Measurements from ENCODE around the gene PATJ. TPM values are rescaled to one million over a fixed set of nuclear protein-coding genes. Genes with fewer than 3 reads are reported as not detected.
"Not testable (repeated sequence)": the region's sequence is repeated elsewhere in the genome, so short reads cannot be mapped to it uniquely, and the experiment has no call there.

Gene PATJ
- total RNA-seq, 1 experiment from 2014 or later = 48.8 TPM

DNA sequence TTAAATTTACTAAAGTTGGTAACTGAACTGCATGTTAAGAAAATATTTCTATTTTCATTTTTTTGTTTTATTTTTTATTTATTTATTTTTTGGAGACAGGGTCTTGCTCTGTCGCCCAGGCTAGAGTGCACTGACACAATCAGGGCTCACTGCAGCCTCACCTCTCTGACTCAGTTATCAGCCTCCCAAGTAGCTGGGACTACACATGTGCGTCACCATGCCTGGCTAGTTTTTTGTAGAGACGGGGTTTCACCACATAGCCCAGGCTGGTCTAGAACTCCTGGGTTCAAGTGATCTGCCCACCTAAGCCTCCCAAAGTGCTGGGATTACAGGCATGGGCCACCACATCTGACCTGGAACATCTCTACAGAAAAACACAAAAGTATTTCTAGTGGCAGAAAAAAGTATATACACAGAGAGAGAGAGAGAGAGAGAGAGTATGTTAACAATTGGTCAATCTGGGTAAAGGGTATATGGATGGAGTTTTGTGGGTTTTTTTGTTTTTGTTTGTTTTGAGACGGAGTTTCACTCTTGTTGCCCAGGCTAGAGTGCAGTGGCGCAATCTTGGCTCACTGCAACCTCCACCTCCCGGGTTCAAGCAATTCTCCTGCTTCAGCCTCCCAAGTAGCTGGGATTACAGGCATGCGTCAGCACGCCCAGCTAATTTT lies 23.1 kb upstream of the PATJ start:
- CTCF ChIA-PET; H3K27ac ChIP-seq (ENCODE audit: low read depth, low read length); H3K9me3 ChIP-seq (ENCODE audit: control insufficient read depth in 1 of 2, insufficient read depth in 1 of 2, low read depth in 1 of 2, low read length in 2 of 2); H2AFZ ChIP-seq (ENCODE audit: low read depth, low read length, poor library complexity, severe bottlenecking); H3K4me2 ChIP-seq (ENCODE audit: low read length); H3K27me3 ChIP-seq (ENCODE audit: insufficient read depth, low read length); H3K9me2 ChIP-seq (ENCODE audit: insufficient read depth); H3K9ac ChIP-seq (ENCODE audit: low read length); H3K4me3 ChIP-seq (replicated peaks in 1 of 2; ENCODE audit: low read depth in 1 of 2, low read length in 2 of 2); H4K20me1 ChIP-seq (ENCODE audit: insufficient read depth); BruUV-seq (replicated peaks); ATAC-seq; RAD21 ChIA-PET (ENCODE audit: low non-redundant PET in 1 of 2, low total read pairs in 2 of 2, uncharacterized antibody in 2 of 2, unreplicated experiment in 2 of 2); DNase-seq (ENCODE audit: low read depth, low spot score); H3K36me3 ChIP-seq (ENCODE audit: control insufficient read depth in 1 of 2, insufficient read depth in 2 of 2, low read length in 2 of 2); intact Hi-C loops (cut with micrococcal nuclease); POLR2A ChIA-PET: not testable (repeated sequence)
- H3K79me2 ChIP-seq (ENCODE audit: insufficient read depth, low read length) = peaks cover 91% of the 10 kb centered on the region
- peaks cover 8 to 15% of the 10 kb centered on the region in 2 experiments for H3K4me1 ChIP-seq (ENCODE audit: control insufficient read depth in 1 of 2, insufficient read depth in 2 of 2, low read length in 2 of 2)

DNA sequence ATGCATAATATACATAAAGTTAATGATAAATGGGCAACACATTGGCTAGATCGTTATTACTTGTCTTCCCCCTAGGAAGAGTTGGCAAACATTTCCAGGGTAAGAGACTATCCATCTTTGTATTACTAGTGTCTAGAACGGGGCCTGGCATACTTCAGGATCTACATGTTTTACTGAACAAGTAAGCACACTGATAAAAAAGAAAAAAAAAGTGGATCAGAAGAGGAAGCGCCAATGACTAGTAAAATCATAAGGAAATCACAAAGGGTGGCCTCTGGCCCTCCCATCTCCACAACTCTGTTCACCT lies 17.8 kb upstream of the PATJ start:
- BruUV-seq (replicated peaks) = TSS peak; percentile 56
- Histone ChIP-seq H3K27me3 (ENCODE audit: insufficient read depth, low read length) (no peaks in the 10 kb centered on the region), H3K4me1 (ENCODE audit: control insufficient read depth in 1 of 2, insufficient read depth in 2 of 2, low read length in 2 of 2) (peaks cover 8 to 32% of the 10 kb centered on the region in 2 experiments), H3K27ac (ENCODE audit: low read depth, low read length) (peak overlapping the region; percentile 76), H3K9ac (ENCODE audit: low read length) (peak overlapping the region; percentile 94), H3K4me2 (ENCODE audit: low read length) (peak overlapping the region; percentile 72), H3K9me2 (ENCODE audit: insufficient read depth) (no peaks in the 10 kb centered on the region), H3K4me3 (replicated peaks in 1 of 2; ENCODE audit: low read depth in 1 of 2, low read length in 2 of 2) (peak overlapping the region; percentile 73 to 92), H2AFZ (ENCODE audit: low read depth, low read length, poor library complexity, severe bottlenecking) (peak overlapping the region; percentile 60), H3K79me2 (ENCODE audit: insufficient read depth, low read length) (peaks cover 53% of the 10 kb centered on the region), H4K20me1 (ENCODE audit: insufficient read depth) (no peaks in the 10 kb centered on the region), H3K36me3 (ENCODE audit: control insufficient read depth in 1 of 2, insufficient read depth in 2 of 2, low read length in 2 of 2) (0 out of 4 replicates have a peak, but pooled peaks cover 0 to 3% of the 10 kb centered on the region in 2 experiments), H3K9me3 (ENCODE audit: control insufficient read depth in 1 of 2, insufficient read depth in 1 of 2, low read depth in 1 of 2, low read length in 2 of 2) (no peaks in the 10 kb centered on the region)
- ChIA-PET CTCF (no interaction called here), RAD21 (ENCODE audit: low non-redundant PET in 1 of 2, low total read pairs in 2 of 2, uncharacterized antibody in 2 of 2, unreplicated experiment in 2 of 2) (no interaction called here), POLR2A (no interaction called here)
- ATAC-seq (peak; percentile 13), DNase-seq (ENCODE audit: low read depth, low spot score) (no peak)
- TF ChIP-seq YY1 (IDR thresholded peaks at IDR 0.05; ENCODE audit: extremely low read depth, insufficient replicate concordance, low read depth, low read length) (no peak), POLR2AphosphoS5 (IDR thresholded peaks at IDR 0.05; ENCODE audit: low read depth, low read length) (no peak), CTCF (IDR thresholded peaks at IDR 0.05 in 2 of 3, conservative IDR thresholded peaks at IDR 0.05 in 1 of 3; ENCODE audit: borderline replicate concordance in 1 of 3, insufficient read depth in 1 of 3, low read depth in 2 of 3, low read length in 2 of 3) (no peak), ZFX (IDR thresholded peaks at IDR 0.05) (no peak), REST (IDR thresholded peaks at IDR 0.05; ENCODE audit: low read depth) (no peak), ZNF274 (IDR thresholded peaks at IDR 0.05; ENCODE audit: low read depth, low read length) (no peak), ELF1 (IDR thresholded peaks at IDR 0.05; ENCODE audit: borderline replicate concordance, low read depth) (no peak), SIN3A (IDR thresholded peaks at IDR 0.05; ENCODE audit: low read depth) (no peak), ZBTB33 (IDR thresholded peaks at IDR 0.05; ENCODE audit: extremely low read depth, insufficient replicate concordance, low read length) (no peak), CBX3 (IDR thresholded peaks at IDR 0.05; ENCODE audit: low read depth) (no peak), EZH2 (IDR thresholded peaks at IDR 0.05) (no peak)
- intact Hi-C loops (cut with micrococcal nuclease) = no loop called here
